Vagina (tissue), 2 donors: ENCODE results near the gene TTF2. TPM values are rescaled to one million over a fixed set of nuclear protein-coding genes. Genes with fewer than 3 reads are reported as not detected.

Source experiments
- DNase-seq, 2 donors: peaks; one replicate each; pipeline ENCODE4 v3.0.0-alpha.2; 2017; ENCODE audit errors: extremely low spot score in 2 of 2
- H3K27ac ChIP-seq: fragments of 200-600 bp; sonication (generic); one replicate; pipeline ENCODE4 v1.5.1; 2019
- H3K27me3 ChIP-seq: fragments of 200-600 bp; sonication (generic); one replicate; pipeline ENCODE4 v1.5.1; 2019
- H3K36me3 ChIP-seq, 2 donors: fragments of 200-600 bp; sonication (generic); one replicate each; pipeline ENCODE4 v1.5.1; 2017 to 2019
- H3K4me1 ChIP-seq: fragments of 200-600 bp; sonication (generic); one replicate; pipeline ENCODE4 v1.5.1; 2019
- H3K4me3 ChIP-seq, 2 donors: fragments of 200-600 bp; sonication (generic); 1 replicate in 1 of 2; 2 replicates in 1 of 2; pipeline ENCODE4 v1.5.1; 2016 to 2019
- H3K9me3 ChIP-seq: fragments of 200-600 bp; sonication (generic); one replicate; pipeline ENCODE4 v1.5.1; 2019
- POLR2A ChIP-seq, 2 donors: fragments of 450-650 bp; IDR thresholded peaks; one replicate each; pipeline ENCODE4 v1.6.1; 2017; ENCODE audit warnings: antibody characterized with exemption in 2 of 2, mild to moderate bottlenecking in 2 of 2, moderate library complexity in 2 of 2
- POLR2AphosphoS5 ChIP-seq, 2 donors: sonication (generic); formaldehyde crosslinking; IDR thresholded peaks; one replicate each; pipeline ENCODE4 v1.9.0; 2017; ENCODE audit warnings: antibody characterized with exemption in 2 of 2, mild to moderate bottlenecking in 2 of 2, low read depth in 1 of 2; ENCODE audit not compliant: insufficient read depth in 1 of 2
- intact Hi-C: fragments of 100-400 bp; cut with DNase I; formaldehyde crosslinking; loops from one replicate; pipeline ENCODE4 v1.15.1; 2023
- total RNA-seq: library from RNA; depleted of rRNA; stranded (reverse); fragments of >200 nt; gene quantifications from one replicate; pipeline ENCODE4 v1.2.3, GENCODE V29; 2016
- TF ChIP-seq, protein P1 (sequence below), 3 experiments: fragments of 450-650 bp in 2 of 3; fragments of 200-600 bp in 1 of 3; sonication (generic) in 1 of 3; IDR thresholded peaks; one replicate each; pipeline ENCODE4 v1.5.1; 2017 to 2019; ENCODE audit warnings: antibody characterized with exemption in 3 of 3, mild to moderate bottlenecking in 2 of 3, moderate library complexity in 2 of 3

Gene TTF2
- total RNA-seq, 1 donor from 2014 or later: 7.6 TPM

DNA sequence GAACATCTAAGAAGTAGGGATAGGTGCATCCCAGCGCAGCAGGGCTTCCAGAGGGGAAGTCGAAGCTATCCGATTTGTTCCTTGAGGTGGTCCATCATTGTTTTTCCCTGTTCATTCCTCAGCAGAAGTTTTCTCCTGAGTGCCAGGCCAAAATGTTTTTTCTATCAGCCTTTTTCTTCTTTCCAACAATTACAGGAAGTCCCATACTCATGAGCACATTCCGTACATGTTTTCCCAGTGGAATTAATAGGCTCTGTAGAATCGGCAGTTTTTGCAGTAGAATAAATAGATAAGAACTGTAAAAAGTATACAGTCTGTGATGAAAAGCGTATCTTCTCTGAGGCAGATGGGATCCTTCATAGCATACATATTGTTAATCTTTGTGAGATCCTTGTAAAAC is 33.8 kb upstream of the TTF2 start:
- intact Hi-C loops: no loop called here
- no peak for DNase-seq
- no peaks in the 10 kb centered on the region for H3K36me3 ChIP-seq
- no peak overlapping the region for H3K4me3 ChIP-seq
- no peak overlapping the region for H3K27ac ChIP-seq
- H3K9me3 ChIP-seq: no peaks in the 10 kb centered on the region
- no peaks in the 10 kb centered on the region for H3K27me3 ChIP-seq
- H3K4me1 ChIP-seq: no peaks in the 10 kb centered on the region
- TF ChIP-seq POLR2AphosphoS5 (IDR thresholded peaks at IDR 0.05; ENCODE audit: insufficient read depth in 1 of 2, low read depth in 1 of 2): no peak
- TF ChIP-seq, protein P1, sequence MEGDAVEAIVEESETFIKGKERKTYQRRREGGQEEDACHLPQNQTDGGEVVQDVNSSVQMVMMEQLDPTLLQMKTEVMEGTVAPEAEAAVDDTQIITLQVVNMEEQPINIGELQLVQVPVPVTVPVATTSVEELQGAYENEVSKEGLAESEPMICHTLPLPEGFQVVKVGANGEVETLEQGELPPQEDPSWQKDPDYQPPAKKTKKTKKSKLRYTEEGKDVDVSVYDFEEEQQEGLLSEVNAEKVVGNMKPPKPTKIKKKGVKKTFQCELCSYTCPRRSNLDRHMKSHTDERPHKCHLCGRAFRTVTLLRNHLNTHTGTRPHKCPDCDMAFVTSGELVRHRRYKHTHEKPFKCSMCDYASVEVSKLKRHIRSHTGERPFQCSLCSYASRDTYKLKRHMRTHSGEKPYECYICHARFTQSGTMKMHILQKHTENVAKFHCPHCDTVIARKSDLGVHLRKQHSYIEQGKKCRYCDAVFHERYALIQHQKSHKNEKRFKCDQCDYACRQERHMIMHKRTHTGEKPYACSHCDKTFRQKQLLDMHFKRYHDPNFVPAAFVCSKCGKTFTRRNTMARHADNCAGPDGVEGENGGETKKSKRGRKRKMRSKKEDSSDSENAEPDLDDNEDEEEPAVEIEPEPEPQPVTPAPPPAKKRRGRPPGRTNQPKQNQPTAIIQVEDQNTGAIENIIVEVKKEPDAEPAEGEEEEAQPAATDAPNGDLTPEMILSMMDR (IDR thresholded peaks at IDR 0.05): no peak
- no peak for TF ChIP-seq POLR2A (IDR thresholded peaks at IDR 0.05)

DNA sequence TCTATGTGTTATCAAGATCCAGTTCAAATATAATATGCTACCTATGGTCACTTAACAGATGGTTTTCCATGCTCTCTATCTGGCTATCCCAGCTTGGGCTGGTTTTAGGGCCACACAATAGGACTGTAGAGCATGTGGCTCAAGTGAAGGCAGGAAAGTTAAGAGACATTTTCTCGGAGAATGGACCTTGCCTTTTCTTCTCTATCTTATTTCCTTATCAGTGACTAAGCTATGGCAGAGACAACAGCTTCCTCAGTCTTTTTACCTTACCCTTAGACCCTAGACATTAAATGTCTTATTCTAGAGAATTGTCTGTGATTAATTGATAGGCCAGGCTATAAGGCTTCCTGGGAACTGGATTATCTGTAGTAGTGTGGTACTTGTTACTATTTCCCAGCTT is 30.4 kb upstream of the TTF2 start:
- DNase-seq: no peak
- no peak overlapping the region for H3K27ac ChIP-seq

GRCh38 chr1:117030271-117030877 is 29.8 kb upstream of the TTF2 start:
- no peaks in the 10 kb centered on the region for H3K27me3 ChIP-seq
- no peaks in the 10 kb centered on the region for H3K9me3 ChIP-seq
- no peak overlapping the region for H3K4me3 ChIP-seq
- no peaks in the 10 kb centered on the region for H3K36me3 ChIP-seq
- no peak overlapping the region for H3K27ac ChIP-seq
- intact Hi-C loops: no loop called here
- no peak for DNase-seq
- no peaks in the 10 kb centered on the region for H3K4me1 ChIP-seq
- TF ChIP-seq POLR2A (IDR thresholded peaks at IDR 0.05): no peak
- no peak for TF ChIP-seq POLR2AphosphoS5 (IDR thresholded peaks at IDR 0.05; ENCODE audit: insufficient read depth in 1 of 2, low read depth in 1 of 2)
- TF ChIP-seq, protein P1 (IDR thresholded peaks at IDR 0.05): no peak

More for the DNA sequence above, 30.4 kb upstream of the TTF2 start:
- Histone ChIP-seq H3K9me3 (no peaks in the 10 kb centered on the region), H3K4me1 (no peaks in the 10 kb centered on the region), H3K4me3 (no peak overlapping the region), H3K27me3 (no peaks in the 10 kb centered on the region), H3K36me3 (no peaks in the 10 kb centered on the region)
- TF ChIP-seq POLR2A (IDR thresholded peaks at IDR 0.05) (no peak), POLR2AphosphoS5 (IDR thresholded peaks at IDR 0.05; ENCODE audit: insufficient read depth in 1 of 2, low read depth in 1 of 2) (no peak)
- TF ChIP-seq, protein P1 (IDR thresholded peaks at IDR 0.05): no peak
- intact Hi-C loops: no loop called here

- H3K4me1 ChIP-seq: no peaks in the 10 kb centered on the region
- intact Hi-C loops: no loop called here
- H3K4me3 ChIP-seq: no peak overlapping the region
- H3K36me3 ChIP-seq: no peaks in the 10 kb centered on the region
- no peaks in the 10 kb centered on the region for H3K9me3 ChIP-seq
- TF ChIP-seq, protein P1 (IDR thresholded peaks at IDR 0.05): no peak
- TF ChIP-seq POLR2A (IDR thresholded peaks at IDR 0.05) (no peak), POLR2AphosphoS5 (IDR thresholded peaks at IDR 0.05; ENCODE audit: insufficient read depth in 1 of 2, low read depth in 1 of 2) (no peak)
- DNase-seq: no peak
- no peaks in the 10 kb centered on the region for H3K27me3 ChIP-seq
- H3K27ac ChIP-seq: no peak overlapping the region
Measured at GRCh38 chr1:117032266-117032665, 27.9 kb upstream of the TTF2 start.

DNA sequence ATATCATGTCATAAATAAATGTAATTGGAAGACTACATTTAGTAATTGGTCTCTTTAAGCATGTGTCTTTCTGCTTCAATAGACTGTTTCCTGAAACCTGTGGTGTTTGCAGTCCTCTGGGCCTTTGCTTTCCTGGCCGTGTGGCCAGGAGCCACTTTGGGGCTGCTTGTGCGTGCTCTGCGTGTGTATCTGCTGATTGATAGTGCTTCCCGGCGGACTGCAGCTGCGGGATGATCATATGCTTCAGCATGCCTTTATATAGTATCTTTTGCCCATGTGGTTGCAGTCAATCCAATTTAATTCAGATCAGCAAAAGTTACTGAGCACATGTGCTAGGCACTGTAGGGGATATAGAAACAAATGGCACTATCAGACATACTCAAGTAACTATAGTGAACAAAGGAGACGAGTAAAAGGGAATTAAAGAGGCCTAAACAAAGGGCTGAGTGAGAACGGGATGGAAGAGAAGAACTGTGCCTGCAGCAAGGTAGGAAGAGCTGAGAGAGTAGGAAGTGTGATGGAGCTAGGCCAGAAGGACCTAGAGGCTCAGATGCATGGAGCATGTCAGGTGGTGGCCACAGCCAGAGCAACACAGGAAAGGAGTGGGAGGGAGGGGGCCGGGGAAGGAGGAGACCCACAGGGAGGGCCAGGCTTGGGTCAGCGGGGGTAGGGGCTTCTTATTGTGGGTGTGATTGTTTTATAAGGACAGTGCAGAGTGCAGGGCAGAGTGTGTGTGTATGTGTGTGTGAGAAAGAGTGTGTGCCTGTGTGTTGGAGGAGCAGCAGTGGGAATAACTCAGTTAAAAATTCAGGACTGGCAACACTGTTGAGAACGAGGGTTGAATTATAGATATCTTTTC is 27.2 kb upstream of the TTF2 start:
- H3K27me3 ChIP-seq: no peaks in the 10 kb centered on the region
- no peak overlapping the region for H3K4me3 ChIP-seq
- TF ChIP-seq POLR2AphosphoS5 (IDR thresholded peaks at IDR 0.05; ENCODE audit: insufficient read depth in 1 of 2, low read depth in 1 of 2) (no peak), POLR2A (IDR thresholded peaks at IDR 0.05) (no peak)
- TF ChIP-seq, protein P1 (IDR thresholded peaks at IDR 0.05): no peak
- no peaks in the 10 kb centered on the region for H3K9me3 ChIP-seq
- no peak for DNase-seq
- H3K4me1 ChIP-seq: no peaks in the 10 kb centered on the region
- intact Hi-C loops: no loop called here
- no peak overlapping the region for H3K27ac ChIP-seq
- no peaks in the 10 kb centered on the region for H3K36me3 ChIP-seq
